CD4-positive, alpha-beta T cell (primary cell): Measurements from ENCODE around the gene BBS1. TPM values are rescaled to one million over a fixed set of nuclear protein-coding genes. Genes with fewer than 3 reads are reported as not detected.

Experiments
- ATAC-seq: fragments of 200-7000 bp; cut with Tn5 transposase; one replicate; pipeline ENCODE4 v1.10.0; 2022; ENCODE audit warnings: mild to moderate bottlenecking; ENCODE audit not compliant: poor library complexity
- CTCF ChIA-PET: fragments of 350-600 bp; sonication (Branson Sonifier 250); formaldehyde crosslinking; loops from one replicate; lab custom pipeline; 2021; ENCODE audit warnings: antibody characterized with exemption, inconsistent platforms; lab: Charles Lee
- POLR2A ChIA-PET: fragments of 350-600 bp; sonication (Branson Sonifier 250); formaldehyde crosslinking; loops from one replicate; lab custom pipeline; 2021; ENCODE audit warnings: antibody characterized with exemption, inconsistent platforms; lab: Charles Lee
- DNase-seq, 14 experiments: peaks; one replicate each; pipeline ENCODE4 v3.0.0-alpha.2; 2013 to 2020; ENCODE audit warnings: mixed read lengths in 2 of 14
- H3K27ac ChIP-seq, 2 donors: one replicate each; pipeline versions ENCODE4 v1.5.1 to v1.7.0; 2013; ENCODE audit warnings: low read length in 2 of 2, low read depth in 1 of 2, mild to moderate bottlenecking in 1 of 2
- H3K27me3 ChIP-seq, 2 experiments: 1 replicate in 1 of 2; 2 replicates in 1 of 2; pipeline versions ENCODE4 v1.6.1 to v1.7.0; 2013; ENCODE audit warnings: low read length in 2 of 2, control low read depth in 1 of 2, mild to moderate bottlenecking in 1 of 2, moderate library complexity in 1 of 2; ENCODE audit not compliant: insufficient read depth in 2 of 2, control insufficient read depth in 1 of 2
- H3K36me3 ChIP-seq: one replicate; pipeline ENCODE4 v1.6.1; 2013; ENCODE audit warnings: low read length, control low read depth; ENCODE audit not compliant: insufficient read depth
- H3K4me1 ChIP-seq: one replicate; pipeline ENCODE4 v1.6.1; 2013; ENCODE audit warnings: low read length, control low read depth; ENCODE audit not compliant: insufficient read depth
- H3K4me3 ChIP-seq: one replicate; pipeline ENCODE4 v1.5.1; 2013; ENCODE audit warnings: mild to moderate bottlenecking, low read length, moderate library complexity
- H3K9me3 ChIP-seq, 2 experiments: 1 replicate in 1 of 2; 2 replicates in 1 of 2; pipeline versions ENCODE4 v1.6.1 to v1.7.0; 2013; ENCODE audit warnings: low read length in 2 of 2, mild to moderate bottlenecking in 2 of 2, control low read depth in 1 of 2, moderate library complexity in 1 of 2; ENCODE audit not compliant: control insufficient read depth in 1 of 2, insufficient read depth in 1 of 2
- H3K27ac Mint-ChIP-seq: one replicate; pipeline ENCODE4 v1.8.0; 2020; ENCODE audit warnings: mixed read lengths
- H3K27me3 Mint-ChIP-seq: one replicate; pipeline ENCODE4 v1.8.0; 2021; ENCODE audit warnings: mixed read lengths
- H3K36me3 Mint-ChIP-seq: one replicate; pipeline ENCODE4 v1.8.0; 2021; ENCODE audit warnings: low read depth, mixed read lengths
- H3K4me1 Mint-ChIP-seq: one replicate; pipeline ENCODE4 v1.8.0; 2021; ENCODE audit warnings: low read depth, mixed read lengths
- H3K4me3 Mint-ChIP-seq: one replicate; pipeline ENCODE4 v1.8.0; 2020; ENCODE audit warnings: mild to moderate bottlenecking, mixed read lengths
- H3K9me3 Mint-ChIP-seq: one replicate; pipeline ENCODE4 v1.8.0; 2020; ENCODE audit warnings: mixed read lengths
- intact Hi-C, 2 experiments: fragments of 100-400 bp; cut with DNase I in 1 of 2; cut with micrococcal nuclease in 1 of 2; formaldehyde crosslinking; loops; one replicate each; pipeline versions ENCODE4 v1.15.1 to v1.9.0; 2023 to 2025; cut with DNase I, micrococcal nuclease
- total RNA-seq, 174 experiments: library from RNA in 2 of 174; stranded (reverse) in 2 of 174; gene quantifications; one replicate each; pipeline ENCODE4 v1.2.3 and lab custom pipeline; 2021 to 2026
- TF ChIP-seq, protein P1 (sequence below): fragments of 200-600 bp; IDR thresholded peaks from one replicate; pipeline ENCODE4 v1.8.0; 2022; ENCODE audit warnings: antibody characterized with exemption, mild to moderate bottlenecking

The BBS1 gene
- total RNA-seq, 2 experiments from 2014 or later = 11.7 to 11.9 TPM

- Histone ChIP-seq H3K27ac (no peak overlapping the region), H3K4me1 (no peaks in the 10 kb centered on the region), H3K4me3 (no peak overlapping the region), H3K27me3 (no peaks in the 10 kb centered on the region), H3K9me3 (no peaks in the 10 kb centered on the region), H3K36me3 (peaks cover 13% of the 10 kb centered on the region)
- ATAC-seq (no peak), DNase-seq (no peak)
- H3K27me3 Mint-ChIP-seq = no peaks in the 10 kb centered on the region
- ChIA-PET POLR2A (no interaction called here), CTCF (no interaction called here)
- no peaks in the 10 kb centered on the region for H3K9me3 Mint-ChIP-seq
- peaks cover 29% of the 10 kb centered on the region for H3K36me3 Mint-ChIP-seq
- no peak overlapping the region for H3K27ac Mint-ChIP-seq
- no peaks in the 10 kb centered on the region for H3K4me1 Mint-ChIP-seq
- intact Hi-C loops = no loop called here
- no peak overlapping the region for H3K4me3 Mint-ChIP-seq
- TF ChIP-seq, protein P1, sequence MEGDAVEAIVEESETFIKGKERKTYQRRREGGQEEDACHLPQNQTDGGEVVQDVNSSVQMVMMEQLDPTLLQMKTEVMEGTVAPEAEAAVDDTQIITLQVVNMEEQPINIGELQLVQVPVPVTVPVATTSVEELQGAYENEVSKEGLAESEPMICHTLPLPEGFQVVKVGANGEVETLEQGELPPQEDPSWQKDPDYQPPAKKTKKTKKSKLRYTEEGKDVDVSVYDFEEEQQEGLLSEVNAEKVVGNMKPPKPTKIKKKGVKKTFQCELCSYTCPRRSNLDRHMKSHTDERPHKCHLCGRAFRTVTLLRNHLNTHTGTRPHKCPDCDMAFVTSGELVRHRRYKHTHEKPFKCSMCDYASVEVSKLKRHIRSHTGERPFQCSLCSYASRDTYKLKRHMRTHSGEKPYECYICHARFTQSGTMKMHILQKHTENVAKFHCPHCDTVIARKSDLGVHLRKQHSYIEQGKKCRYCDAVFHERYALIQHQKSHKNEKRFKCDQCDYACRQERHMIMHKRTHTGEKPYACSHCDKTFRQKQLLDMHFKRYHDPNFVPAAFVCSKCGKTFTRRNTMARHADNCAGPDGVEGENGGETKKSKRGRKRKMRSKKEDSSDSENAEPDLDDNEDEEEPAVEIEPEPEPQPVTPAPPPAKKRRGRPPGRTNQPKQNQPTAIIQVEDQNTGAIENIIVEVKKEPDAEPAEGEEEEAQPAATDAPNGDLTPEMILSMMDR = no peak
Measured at GRCh38 chr11:66530927-66531709, 20.7 kb downstream of the BBS1 start.

DNA sequence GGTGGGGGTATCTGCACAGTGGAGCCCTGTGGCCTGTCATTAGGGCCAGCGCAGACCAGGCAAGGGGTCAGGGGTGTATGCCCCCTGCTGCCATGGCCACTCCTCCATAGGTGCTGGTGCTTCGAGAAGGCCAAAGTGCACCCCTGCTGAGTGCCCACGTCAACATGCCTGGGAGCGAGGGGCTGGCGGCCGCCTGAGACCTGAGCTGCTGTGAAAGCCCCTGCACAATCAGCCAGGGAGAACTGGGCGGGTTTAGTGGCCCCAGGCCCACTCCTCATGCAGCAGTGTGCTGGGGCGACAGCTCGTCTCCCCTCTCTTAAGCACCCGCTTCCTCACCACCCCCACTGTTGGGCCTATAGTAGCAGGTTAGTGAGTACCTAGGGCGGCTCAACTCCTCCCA, 21.4 kb downstream of the BBS1 start:
- no peak for ATAC-seq
- no peaks in the 10 kb centered on the region for H3K27me3 ChIP-seq
- H3K4me1 Mint-ChIP-seq = no peaks in the 10 kb centered on the region
- intact Hi-C loops = no loop called here
- no peak for DNase-seq
- TF ChIP-seq, protein P1 = no peak
- H3K36me3 ChIP-seq = peaks cover 9% of the 10 kb centered on the region
- no peaks in the 10 kb centered on the region for H3K4me1 ChIP-seq
- H3K27ac Mint-ChIP-seq = no peak overlapping the region
- POLR2A ChIA-PET = interaction anchor here (1.8 kb wide), 1 partner anchor 14 kb away, joined by 5 read pairs; the partner anchor contains the start of gene ZDHHC24
- H3K9me3 ChIP-seq = no peaks in the 10 kb centered on the region
- H3K36me3 Mint-ChIP-seq = peaks cover 36% of the 10 kb centered on the region
- no peak overlapping the region for H3K4me3 ChIP-seq
- CTCF ChIA-PET = no interaction called here
- peak overlapping the region in 1 of 2 donors; percentile 13 for H3K27ac ChIP-seq
- no peaks in the 10 kb centered on the region for H3K27me3 Mint-ChIP-seq
- no peaks in the 10 kb centered on the region for H3K9me3 Mint-ChIP-seq
- H3K4me3 Mint-ChIP-seq = no peak overlapping the region

- H3K27ac Mint-ChIP-seq = no peak overlapping the region
- no peaks in the 10 kb centered on the region for H3K27me3 ChIP-seq
- no peak for ATAC-seq
- peaks cover 41% of the 10 kb centered on the region for H3K36me3 Mint-ChIP-seq
- H3K4me1 Mint-ChIP-seq = no peaks in the 10 kb centered on the region
- TF ChIP-seq, protein P1 = no peak
- intact Hi-C loops = no loop called here
- POLR2A ChIA-PET = interaction anchor here (1.2 to 1.8 kb wide), 2 partner anchors 13 to 53 kb away, joined by 4 to 5 read pairs; partner anchors contain the start of genes DPP3 and ZDHHC24
- CTCF ChIA-PET = no interaction called here
- H3K4me3 Mint-ChIP-seq = no peak overlapping the region
- H3K9me3 ChIP-seq = no peaks in the 10 kb centered on the region
- no peak overlapping the region for H3K4me3 ChIP-seq
- no peaks in the 10 kb centered on the region for H3K27me3 Mint-ChIP-seq
- no peak overlapping the region for H3K27ac ChIP-seq
- H3K4me1 ChIP-seq = no peaks in the 10 kb centered on the region
- H3K9me3 Mint-ChIP-seq = no peaks in the 10 kb centered on the region
- no peak for DNase-seq
- H3K36me3 ChIP-seq = peaks cover 9% of the 10 kb centered on the region
Measured at GRCh38 chr11:66532784-66533183, 22.3 kb downstream of the BBS1 start.
